Lower lobe of right lung (tissue), 2 donors: ENCODE measurements around the gene CPT1A. TPM values are rescaled to one million over a fixed set of nuclear protein-coding genes. Genes with fewer than 3 reads are reported as not detected.
"Not testable (repeated sequence)": the region's sequence is repeated elsewhere in the genome, so short reads cannot be mapped to it uniquely, and the experiment has no call there.

Source experiments
- ATAC-seq, 2 donors: fragments of 200-7000 bp; cut with Tn5 transposase; one replicate each; pipeline ENCODE4 v1.9.1; 2020 to 2022; ENCODE audit warnings: mild to moderate bottlenecking in 2 of 2, moderate library complexity in 2 of 2
- DNase-seq: peaks from one replicate; pipeline ENCODE4 v3.0.0-alpha.2; 2020
- H3K27ac ChIP-seq: fragments of 200-600 bp; one replicate; pipeline ENCODE4 v1.8.0; 2022
- H3K27me3 ChIP-seq: fragments of 200-600 bp; one replicate; pipeline ENCODE4 v1.8.0; 2022; ENCODE audit warnings: low read depth
- H3K36me3 ChIP-seq: fragments of 200-600 bp; one replicate; pipeline ENCODE4 v1.8.0; 2022; ENCODE audit warnings: mild to moderate bottlenecking
- H3K4me1 ChIP-seq: fragments of 200-600 bp; one replicate; pipeline ENCODE4 v1.8.0; 2022
- H3K4me3 ChIP-seq: fragments of 200-600 bp; one replicate; pipeline ENCODE4 v1.8.0; 2022; ENCODE audit warnings: mild to moderate bottlenecking
- H3K9me3 ChIP-seq: fragments of 200-600 bp; one replicate; pipeline ENCODE4 v1.8.0; 2022
- intact Hi-C: fragments of 100-400 bp; cut with DNase I; formaldehyde crosslinking; loops from one replicate; pipeline ENCODE4 v1.11.0; 2022
- total RNA-seq: library from RNA; stranded (reverse); fragmentation: NEBNext Ultra II Directional; extraction: Animal tissue kit (Norgen Biotek cat#: 25700); gene quantifications from one replicate; pipeline ENCODE4 v1.2.1, GENCODE V29; 2021
- TF ChIP-seq, protein P1 (sequence below): fragments of 200-600 bp; IDR thresholded peaks from one replicate; pipeline ENCODE4 v1.8.0; 2022; ENCODE audit warnings: antibody characterized with exemption, mild to moderate bottlenecking
- donor health status: DM: no; HTN: yes; CAD: no; lungs with severe emphysema.

The CPT1A gene
- total RNA-seq, 1 donor from 2014 or later: 88.4 TPM

DNA sequence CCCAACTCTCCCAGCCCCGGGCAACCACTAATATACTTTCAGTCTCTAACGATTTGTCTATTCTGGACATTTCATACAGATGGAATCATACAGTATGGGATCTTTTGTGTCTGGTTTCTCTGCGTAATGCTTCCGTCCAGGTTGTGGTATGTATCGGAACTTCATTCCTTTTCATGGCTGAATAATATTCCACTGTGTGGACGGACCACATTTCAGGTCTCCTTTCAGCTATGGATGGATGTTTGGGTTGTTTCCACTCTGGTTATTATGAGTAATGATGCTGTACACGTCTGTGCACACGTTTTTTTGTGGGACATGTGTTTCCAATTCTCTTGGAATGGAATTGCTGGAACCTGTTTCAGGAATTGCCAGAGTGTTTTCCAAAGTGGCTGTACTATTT is 17.4 kb upstream of the CPT1A start:
- intact Hi-C loops: no loop called here
- no peak for ATAC-seq
- TF ChIP-seq, protein P1, sequence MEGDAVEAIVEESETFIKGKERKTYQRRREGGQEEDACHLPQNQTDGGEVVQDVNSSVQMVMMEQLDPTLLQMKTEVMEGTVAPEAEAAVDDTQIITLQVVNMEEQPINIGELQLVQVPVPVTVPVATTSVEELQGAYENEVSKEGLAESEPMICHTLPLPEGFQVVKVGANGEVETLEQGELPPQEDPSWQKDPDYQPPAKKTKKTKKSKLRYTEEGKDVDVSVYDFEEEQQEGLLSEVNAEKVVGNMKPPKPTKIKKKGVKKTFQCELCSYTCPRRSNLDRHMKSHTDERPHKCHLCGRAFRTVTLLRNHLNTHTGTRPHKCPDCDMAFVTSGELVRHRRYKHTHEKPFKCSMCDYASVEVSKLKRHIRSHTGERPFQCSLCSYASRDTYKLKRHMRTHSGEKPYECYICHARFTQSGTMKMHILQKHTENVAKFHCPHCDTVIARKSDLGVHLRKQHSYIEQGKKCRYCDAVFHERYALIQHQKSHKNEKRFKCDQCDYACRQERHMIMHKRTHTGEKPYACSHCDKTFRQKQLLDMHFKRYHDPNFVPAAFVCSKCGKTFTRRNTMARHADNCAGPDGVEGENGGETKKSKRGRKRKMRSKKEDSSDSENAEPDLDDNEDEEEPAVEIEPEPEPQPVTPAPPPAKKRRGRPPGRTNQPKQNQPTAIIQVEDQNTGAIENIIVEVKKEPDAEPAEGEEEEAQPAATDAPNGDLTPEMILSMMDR: no peak

DNA sequence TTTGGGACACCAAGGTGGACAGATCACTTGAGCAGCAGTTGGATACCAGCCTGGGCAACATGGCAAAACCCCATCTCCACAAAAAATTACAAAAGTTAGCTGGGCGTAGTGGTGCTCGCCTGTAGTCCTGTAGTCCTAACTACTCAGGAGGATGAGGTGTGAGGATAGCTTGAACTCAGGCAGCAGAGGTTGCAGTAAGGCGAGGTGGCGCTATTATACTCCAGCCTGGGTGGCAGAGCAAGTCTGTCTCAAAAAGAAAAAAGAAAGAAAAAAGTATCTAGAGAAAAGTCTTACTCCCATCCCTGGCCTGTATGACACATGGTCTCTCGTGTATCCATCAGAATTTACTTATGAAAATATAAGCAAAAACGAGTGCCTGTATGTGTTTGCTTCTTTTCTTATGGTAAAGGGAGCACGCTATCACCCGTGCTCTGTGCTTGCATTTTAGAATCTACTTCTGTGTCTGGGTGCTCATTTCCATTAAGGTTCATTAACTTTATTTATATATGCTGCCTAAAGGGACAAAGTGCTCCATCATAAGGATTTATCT is 15.4 kb upstream of the CPT1A start:
- TF ChIP-seq, protein P1: no peak
- no peak for DNase-seq
- H3K27ac ChIP-seq: no peak overlapping the region

More for the DNA sequence above, 17.4 kb upstream of the CPT1A start:
- peaks cover 14% of the 10 kb centered on the region for H3K4me1 ChIP-seq
- peaks cover 15% of the 10 kb centered on the region for H3K27me3 ChIP-seq
- H3K36me3 ChIP-seq: no peaks in the 10 kb centered on the region
- no peak overlapping the region for H3K27ac ChIP-seq
- H3K9me3 ChIP-seq: peaks cover 7% of the 10 kb centered on the region
- H3K4me3 ChIP-seq: no peak overlapping the region
- DNase-seq: no peak

DNA sequence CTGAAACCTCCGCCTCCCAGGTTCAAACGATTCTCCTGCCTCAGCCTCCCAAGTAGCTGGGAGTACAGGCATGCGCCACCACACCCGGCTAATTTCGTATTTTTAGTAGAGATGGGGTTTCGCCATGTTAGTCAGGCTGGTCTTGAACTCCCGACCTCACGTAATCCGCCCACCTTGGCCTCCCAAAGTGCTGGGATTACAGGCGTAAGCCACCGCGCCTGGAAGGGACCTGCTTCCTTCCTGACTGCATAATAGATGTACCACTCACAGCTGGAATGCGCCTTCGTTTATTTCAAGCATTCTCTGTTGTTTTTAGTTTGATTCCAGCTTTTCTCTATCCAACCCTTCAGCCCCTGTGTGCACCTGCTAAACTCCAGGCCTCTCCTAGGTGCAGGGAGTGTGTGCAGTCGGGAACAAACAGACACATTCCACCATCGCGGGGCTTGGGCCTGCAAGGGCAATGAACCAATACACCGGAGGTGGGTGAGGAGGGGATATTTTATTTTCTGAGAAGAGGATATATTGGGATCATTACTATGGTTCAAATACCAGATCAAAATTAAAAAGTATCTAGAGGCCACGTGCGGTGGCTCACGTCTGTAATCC is 14.8 kb upstream of the CPT1A start:
- H3K36me3 ChIP-seq, ATAC-seq, H3K27ac ChIP-seq, intact Hi-C loops, DNase-seq, H3K9me3 ChIP-seq, H3K4me3 ChIP-seq: not testable (repeated sequence)
- H3K4me1 ChIP-seq: peaks cover 15% of the 10 kb centered on the region
- H3K27me3 ChIP-seq: peaks cover 18% of the 10 kb centered on the region

More for the DNA sequence above, 15.4 kb upstream of the CPT1A start:
- Histone ChIP-seq H3K9me3 (no peaks in the 10 kb centered on the region), H3K4me1 (peaks cover 15% of the 10 kb centered on the region), H3K4me3 (no peak overlapping the region), H3K27me3 (peaks cover 18% of the 10 kb centered on the region), H3K36me3 (no peaks in the 10 kb centered on the region)
- intact Hi-C loops: no loop called here
- ATAC-seq: no peak

DNA sequence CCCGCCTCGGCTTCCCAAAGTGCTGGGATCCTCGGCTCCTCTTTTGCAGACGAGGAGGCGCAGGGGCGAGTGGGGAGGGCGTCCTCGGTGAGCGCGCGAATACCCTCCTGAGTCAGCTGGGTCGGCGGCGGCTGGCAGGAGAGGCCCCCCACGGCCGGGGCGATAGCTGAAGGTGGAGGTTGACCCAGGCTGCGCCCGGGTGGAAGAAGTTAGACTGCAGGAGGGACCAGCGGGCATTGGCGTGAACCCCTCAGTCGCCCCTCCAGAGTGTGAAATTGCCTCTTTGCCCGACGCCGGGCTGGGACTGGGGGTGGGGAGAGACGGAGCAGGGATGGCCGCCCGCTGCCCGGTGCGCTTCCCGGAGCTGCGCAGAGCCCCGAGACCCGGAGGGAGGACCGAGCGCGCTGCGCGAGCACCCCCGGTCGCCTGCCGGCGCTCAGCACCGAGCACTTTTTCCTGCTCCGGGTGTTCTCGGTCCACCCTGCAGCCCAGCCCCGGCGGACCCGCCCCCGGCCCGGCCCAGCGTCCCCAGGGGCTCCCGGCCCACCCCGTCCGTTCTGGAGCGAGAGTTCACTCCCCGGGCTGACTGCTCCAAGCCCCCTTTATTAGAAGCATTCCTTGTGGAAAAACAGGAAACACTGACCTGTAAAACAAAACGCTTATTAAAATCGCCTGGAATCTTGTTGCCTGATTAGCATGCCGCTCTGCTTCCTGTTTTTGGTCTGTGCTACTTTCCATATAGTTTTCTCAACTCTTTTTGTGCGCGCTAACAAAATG is 13.7 kb upstream of the CPT1A start:
- DNase-seq: peak; percentile 58
- ATAC-seq: peak; percentile 74 to 79
- Histone ChIP-seq H3K4me3 (peak overlapping the region; percentile 63), H3K4me1 (peaks cover 15% of the 10 kb centered on the region), H3K36me3 (no peaks in the 10 kb centered on the region), H3K27me3 (peaks cover 18% of the 10 kb centered on the region), H3K9me3 (no peaks in the 10 kb centered on the region), H3K27ac (peak overlapping the region; percentile 65)
- TF ChIP-seq, protein P1: no peak
- intact Hi-C loops: no loop called here

DNA sequence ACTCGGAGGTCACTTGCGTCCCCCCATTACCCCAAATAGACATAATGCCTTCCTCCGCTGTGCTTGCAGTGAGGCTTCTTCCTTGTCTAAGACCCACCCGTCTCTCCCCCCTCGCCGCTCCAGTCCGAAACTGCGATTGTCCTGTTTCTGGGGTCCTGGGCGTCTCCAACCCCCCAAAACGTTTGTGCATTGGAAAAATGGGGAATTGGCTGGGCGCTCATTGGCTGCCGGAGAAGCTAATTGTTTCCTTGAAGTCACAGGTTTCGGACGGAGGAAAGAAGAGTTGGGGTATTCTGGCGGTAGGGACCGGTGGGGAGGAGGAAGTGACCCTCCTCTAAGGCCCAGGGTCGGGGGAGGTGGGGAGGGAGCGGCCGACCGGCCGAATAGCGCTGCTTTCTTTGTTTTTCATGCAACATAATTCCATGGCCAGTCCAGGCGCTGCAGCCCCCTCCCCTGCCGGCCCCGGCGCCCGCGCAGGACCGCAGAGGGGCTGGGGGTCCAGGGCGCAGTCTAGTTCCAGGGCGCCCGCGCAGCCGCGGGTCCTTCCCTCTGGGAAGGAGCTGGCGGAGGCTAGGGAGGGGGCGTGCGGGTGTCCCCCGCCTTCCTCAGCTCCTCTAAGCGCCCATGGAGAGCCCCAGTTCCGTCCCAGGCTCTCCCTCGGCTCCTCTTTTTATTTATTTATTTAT is 12.7 kb upstream of the CPT1A start:
- DNase-seq: no peak
- no peaks in the 10 kb centered on the region for H3K36me3 ChIP-seq
- peaks cover 18% of the 10 kb centered on the region for H3K27me3 ChIP-seq
- TF ChIP-seq, protein P1: no peak
- peaks cover 15% of the 10 kb centered on the region for H3K4me1 ChIP-seq
- H3K4me3 ChIP-seq: peak overlapping the region; percentile 63
- H3K27ac ChIP-seq: no peak overlapping the region
- intact Hi-C loops: no loop called here
- ATAC-seq: peak; percentile 14 to 38
- H3K9me3 ChIP-seq: no peaks in the 10 kb centered on the region
